ENCODE results near the gene OR4D11.

OR4D11 gene

DNA sequence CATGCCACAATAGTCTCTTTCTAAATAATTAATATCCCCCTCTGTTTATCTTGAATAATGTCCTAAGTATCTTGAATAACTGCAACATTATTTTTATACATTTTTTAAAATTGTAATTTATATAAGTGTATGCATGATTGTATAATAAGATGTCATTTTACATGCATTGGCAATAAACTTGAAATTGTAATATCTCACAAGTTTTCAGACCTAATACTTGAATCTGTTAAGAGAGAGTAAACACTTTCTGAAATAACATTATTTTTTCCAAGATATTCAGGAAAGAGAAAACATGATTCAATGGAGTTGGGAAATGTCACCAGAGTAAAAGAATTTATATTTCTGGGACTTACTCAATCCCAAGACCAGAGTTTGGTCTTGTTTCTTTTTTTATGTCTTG is at the start of gene OR4D11:
TSS of gene OR4D11 (plus strand) at position 301 of the 400 bp plus-strand sequence. CDS start at position 301, 0 bp downstream.
- Histone ChIP-seq H4K20me1 (no peaks in the 10 kb centered on the region), H3K27ac (no peak within 1 kb of the TSS), H3K9ac (no peak within 1 kb of the TSS), H3K36me3 (no peaks in the 10 kb centered on the region), H3K4me3 (no peak within 1 kb of the TSS), H3K4me1 (peaks cover 0 to under 1% (median 0%) of the 10 kb centered on the region in 10 experiments; a peak in 1 of 20 replicates), H3K27me3 (no peaks in the 10 kb centered on the region), H3K4me2 (no peak within 1 kb of the TSS), H3K9me3 (replicated peaks in 1 of 11) (peaks cover 0 to 8% (median 3%) of the 10 kb centered on the region in 11 experiments; a peak in 6 of 22 replicates)
- TF ChIP-seq Cebpa-rat (IDR thresholded peaks at IDR 0.05), result no peak

DNA sequence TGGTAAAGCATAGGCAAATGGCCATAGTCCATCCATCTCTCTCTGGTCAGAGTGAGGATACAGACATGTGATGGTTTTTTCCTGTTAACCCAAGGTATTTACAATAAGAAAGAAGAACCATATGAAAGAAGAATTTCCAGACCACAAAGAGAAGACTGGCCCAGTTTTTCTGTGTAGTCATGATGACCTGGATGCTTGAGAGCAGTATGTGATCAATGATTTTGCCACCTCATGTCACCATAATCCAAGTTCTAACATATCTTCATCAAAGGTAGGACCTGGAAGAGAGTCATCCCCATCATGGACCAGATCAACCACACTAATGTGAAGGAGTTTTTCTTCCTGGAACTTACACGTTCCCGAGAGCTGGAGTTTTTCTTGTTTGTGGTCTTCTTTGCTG is 46.7 kb upstream of the OR4D11 start, which contains the start of gene OR4D6:
TSS of gene OR4D6 (plus strand) at position 301 of the 400 bp plus-strand sequence. CDS start at position 301, 0 bp downstream.
- Histone ChIP-seq H3K27me3 (no peaks in the 10 kb centered on the region), H4K20me1 (no peaks in the 10 kb centered on the region), H3K4me2 (no peak within 1 kb of the TSS), H3K4me1 (peaks cover 0 to 7% (median 0%) of the 10 kb centered on the region in 10 experiments; a peak in 3 of 20 replicates), H3K27ac (no peak within 1 kb of the TSS), H3K9ac (no peak within 1 kb of the TSS), H3K9me3 (replicated peaks in 1 of 11) (no peaks in the 10 kb centered on the region), H3K4me3 (no peak within 1 kb of the TSS), H3K36me3 (no peaks in the 10 kb centered on the region)
- TF ChIP-seq Cebpa-rat (IDR thresholded peaks at IDR 0.05), result no peak

DNA sequence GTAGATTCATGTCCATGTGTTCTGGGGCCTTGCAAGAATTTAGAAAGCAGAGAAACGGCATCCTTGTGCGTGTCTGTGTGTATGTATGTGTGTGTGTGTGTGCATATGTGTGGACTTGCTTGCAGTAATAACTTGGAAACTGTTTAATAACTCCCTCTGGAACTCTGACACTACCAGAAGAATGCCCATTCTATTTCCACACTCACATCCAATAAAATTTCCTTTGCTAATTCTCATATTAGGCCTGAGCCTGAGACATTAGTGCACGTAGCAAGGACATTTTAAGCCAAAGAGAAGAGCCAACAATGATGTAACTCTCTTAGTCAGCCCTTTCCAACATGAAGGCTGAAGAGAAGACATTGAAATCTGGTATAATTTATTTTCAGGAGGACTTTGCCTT is 43.5 kb upstream of the OR4D11 start:
- Histone ChIP-seq H3K27ac (no peak overlapping the region), H3K9me3 (replicated peaks in 1 of 11) (no peaks in the 10 kb centered on the region), H3K36me3 (no peaks in the 10 kb centered on the region), H4K20me1 (no peaks in the 10 kb centered on the region), H3K27me3 (no peaks in the 10 kb centered on the region), H3K4me3 (no peak overlapping the region), H3K9ac (no peak overlapping the region), H3K4me2 (no peak overlapping the region), H3K4me1 (peaks cover 0 to 7% (median 0%) of the 10 kb centered on the region in 10 experiments; a peak in 3 of 20 replicates)
- no peak for TF ChIP-seq Cebpa-rat (IDR thresholded peaks at IDR 0.05)

- Histone ChIP-seq H3K4me3 (no peak overlapping the region), H3K27me3 (no peaks in the 10 kb centered on the region), H3K27ac (no peak overlapping the region)
These were observed 40.2 kb upstream of the OR4D11 start for GRCh38 chr11:59463190-59463641.

DNA sequence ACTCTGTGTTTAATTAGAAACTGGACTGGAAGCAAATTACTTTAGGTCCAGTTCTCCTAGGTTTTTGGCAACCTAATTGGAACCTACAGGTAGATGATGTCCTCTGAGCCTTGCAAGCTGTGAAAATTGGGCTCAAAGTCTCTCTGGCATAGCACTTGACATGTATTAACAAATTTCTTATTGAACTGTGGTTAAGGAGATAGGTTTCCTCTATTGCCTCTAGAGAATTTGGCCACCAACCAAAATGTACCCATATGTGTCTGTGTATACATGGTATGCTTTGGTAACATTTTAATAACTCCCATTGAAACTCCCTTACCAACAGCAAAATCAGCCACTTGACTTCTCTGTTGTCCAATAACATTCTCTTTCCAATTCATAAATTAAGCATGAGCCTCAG is 30.4 kb upstream of the OR4D11 start, which contains the start of gene OR4D10:
TSS of gene OR4D10 (plus strand) at position 301 of the 400 bp plus-strand sequence. CDS start 4,115 bp downstream, outside the sequence.
- Histone ChIP-seq H3K9me3 (replicated peaks in 1 of 11) (no peaks in the 10 kb centered on the region), H3K27ac (no peak within 1 kb of the TSS), H3K9ac (no peak within 1 kb of the TSS), H4K20me1 (no peaks in the 10 kb centered on the region), H3K4me3 (no peak within 1 kb of the TSS), H3K4me1 (peaks cover 0 to 8% (median 6%) of the 10 kb centered on the region in 10 experiments; a peak in 9 of 20 replicates), H3K4me2 (no peak within 1 kb of the TSS), H3K27me3 (no peaks in the 10 kb centered on the region), H3K36me3 (no peaks in the 10 kb centered on the region)
- no peak for TF ChIP-seq Cebpa-rat (IDR thresholded peaks at IDR 0.05)

More at GRCh38 chr11:59463190-59463641, 40.2 kb upstream of the OR4D11 start:
- no peaks in the 10 kb centered on the region for H3K9me3 ChIP-seq (replicated peaks in 1 of 11)
- no peak for TF ChIP-seq Cebpa-rat (IDR thresholded peaks at IDR 0.05)
- H3K4me1 ChIP-seq, result peaks cover 0 to 7% (median 0%) of the 10 kb centered on the region in 10 experiments; a peak in 3 of 20 replicates
- no peak overlapping the region for H3K9ac ChIP-seq
- no peaks in the 10 kb centered on the region for H3K36me3 ChIP-seq
- H3K4me2 ChIP-seq, result no peak overlapping the region
- no peaks in the 10 kb centered on the region for H4K20me1 ChIP-seq

- Histone ChIP-seq H3K4me2 (no peak overlapping the region), H3K4me1 (peaks cover 0 to 8% (median 6%) of the 10 kb centered on the region in 10 experiments; a peak in 9 of 20 replicates), H3K27ac (no peak overlapping the region), H3K27me3 (no peaks in the 10 kb centered on the region), H4K20me1 (no peaks in the 10 kb centered on the region), H3K4me3 (no peak overlapping the region), H3K36me3 (no peaks in the 10 kb centered on the region), H3K9me3 (replicated peaks in 1 of 11) (no peaks in the 10 kb centered on the region), H3K9ac (no peak overlapping the region)
- no peak for TF ChIP-seq Cebpa-rat (IDR thresholded peaks at IDR 0.05)
These were observed 28.2 kb upstream of the OR4D11 start for GRCh38 chr11:59475176-59475575.

- TF ChIP-seq Cebpa-rat (IDR thresholded peaks at IDR 0.05), result no peak
- Histone ChIP-seq H3K27me3 (no peaks in the 10 kb centered on the region), H3K9ac (no peak overlapping the region)
These were observed 23.5 kb upstream of the OR4D11 start for GRCh38 chr11:59479906-59480305.

GRCh38 chr11:59480359-59480758 is 23.0 kb upstream of the OR4D11 start:
- Histone ChIP-seq H3K4me2 (no peak overlapping the region), H4K20me1 (no peaks in the 10 kb centered on the region), H3K27me3 (no peaks in the 10 kb centered on the region), H3K9me3 (replicated peaks in 1 of 11) (no peaks in the 10 kb centered on the region), H3K4me3 (no peak overlapping the region), H3K27ac (no peak overlapping the region), H3K9ac (no peak overlapping the region), H3K36me3 (no peaks in the 10 kb centered on the region), H3K4me1 (peaks cover 0 to 8% (median 6%) of the 10 kb centered on the region in 10 experiments; a peak in 9 of 20 replicates)
- no peak for TF ChIP-seq Cebpa-rat (IDR thresholded peaks at IDR 0.05)

More at GRCh38 chr11:59479906-59480305, 23.5 kb upstream of the OR4D11 start:
- H3K9me3 ChIP-seq (replicated peaks in 1 of 11), result no peaks in the 10 kb centered on the region
- no peak overlapping the region for H3K4me3 ChIP-seq
- peaks cover 0 to 8% (median 6%) of the 10 kb centered on the region in 10 experiments; a peak in 9 of 20 replicates for H3K4me1 ChIP-seq
- H4K20me1 ChIP-seq, result no peaks in the 10 kb centered on the region
- H3K4me2 ChIP-seq, result no peak overlapping the region
- H3K27ac ChIP-seq, result no peak overlapping the region
- H3K36me3 ChIP-seq, result no peaks in the 10 kb centered on the region

DNA sequence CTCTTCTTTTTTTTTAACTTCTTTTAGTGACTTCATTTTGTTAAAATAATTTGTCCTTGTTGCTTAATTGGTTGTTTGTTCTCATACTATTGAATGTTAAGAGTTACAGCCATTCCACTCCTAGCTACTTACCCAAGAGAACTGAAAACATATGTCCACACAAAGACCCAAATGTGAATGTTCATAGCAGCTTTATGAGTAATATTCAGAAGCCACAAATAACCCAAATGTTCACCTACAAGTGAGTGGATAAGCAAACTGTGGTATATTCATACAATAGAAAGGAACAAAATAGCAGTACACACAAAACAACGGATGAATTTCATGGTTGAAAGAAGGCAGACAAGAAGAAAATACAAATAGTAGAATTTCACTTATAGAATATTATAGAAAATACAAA is 1.4 kb upstream of the OR4D11 start:
- no peak overlapping the region for H3K4me3 ChIP-seq
- H3K4me2 ChIP-seq, result no peak overlapping the region
- no peaks in the 10 kb centered on the region for H3K36me3 ChIP-seq
- H4K20me1 ChIP-seq, result no peaks in the 10 kb centered on the region
- H3K27ac ChIP-seq, result no peak overlapping the region
- H3K27me3 ChIP-seq, result no peaks in the 10 kb centered on the region
- no peaks in the 10 kb centered on the region for H3K4me1 ChIP-seq
- peaks cover 0 to 8% (median 3%) of the 10 kb centered on the region in 11 experiments; a peak in 5 of 22 replicates for H3K9me3 ChIP-seq (replicated peaks in 1 of 11)
- no peak overlapping the region for H3K9ac ChIP-seq
- TF ChIP-seq Cebpa-rat (IDR thresholded peaks at IDR 0.05), result no peak
